A549 (cell line): ENCODE results near the gene GMPPB. TPM values are rescaled to one million over a fixed set of nuclear protein-coding genes. Genes with fewer than 3 reads are reported as not detected.

Experiments
- ATAC-seq, 2 experiments: fragments of 200-7000 bp in 1 of 2; fragments of >200 bp in 1 of 2; cut with Nextera tagmentation in 1 of 2; cut with Tn5 transposase in 1 of 2; 3 replicates each; pipeline versions ENCODE4 v1.8.0 to v1.9.1; 2018 to 2020; ENCODE audit warnings: mild to moderate bottlenecking in 1 of 2, moderate library complexity in 1 of 2
- CTCF ChIA-PET: fragments of 300-600 bp; sonication (Branson Sonifier 250); formaldehyde crosslinking; extraction: SDS; loops from one replicate; lab custom pipeline; 2021; ENCODE audit warnings: antibody characterized with exemption, inconsistent platforms; lab: Yijun Ruan, JAX
- POLR2A ChIA-PET: fragments of 350-600 bp; formaldehyde crosslinking; extraction: SDS; loops from one replicate; lab custom pipeline; 2021; ENCODE audit warnings: antibody characterized with exemption, inconsistent platforms; lab: Yijun Ruan, JAX
- DNase-seq, 2 experiments: peaks; one replicate each; pipeline versions ENCODE4 v3.0.0 to v3.0.0-alpha.2; 2011 to 2016; ENCODE audit warnings: low read depth in 1 of 2, low spot score in 1 of 2
- FAIRE-seq: peaks from 2 replicates; lab custom pipeline; 2011; peaks lifted over from hg19 to GRCh38; lab: Jason Lieb, UNC
- H3K27ac ChIP-seq, 2 experiments: fragments of >200 bp; sonication (Bioruptor Twin); formaldehyde crosslinking; 3 replicates each; pipeline ENCODE4 v1.5.1; 2016 to 2017
- H3K4me1 ChIP-seq: fragments of >200 bp; sonication (Bioruptor Twin); formaldehyde crosslinking; 3 replicates; pipeline ENCODE4 v1.6.1; 2016
- H3K4me2 ChIP-seq: fragments of >200 bp; sonication (Bioruptor Twin); formaldehyde crosslinking; 3 replicates; pipeline ENCODE4 v1.6.1; 2016
- H3K4me3 ChIP-seq: fragments of >200 bp; sonication (Bioruptor Twin); formaldehyde crosslinking; 3 replicates; pipeline ENCODE4 v1.5.1; 2016
- H3K9me3 ChIP-seq: fragments of >200 bp; sonication (Bioruptor Twin); formaldehyde crosslinking; 3 replicates; pipeline ENCODE4 v1.6.1; 2016
- EHF ChIP-seq: fragments of 250-450 bp; sonication (Bioruptor Pico); IDR thresholded peaks from 2 replicates; pipeline ENCODE4 v1.5.0; 2020; ENCODE audit warnings: mild to moderate bottlenecking
- HDAC2 ChIP-seq: fragments of 200-600 bp; sonication (generic); IDR thresholded peaks from 2 replicates; pipeline ENCODE4 v1.6.1; 2016
- HEYL ChIP-seq: fragments of 250-450 bp; sonication (Bioruptor Pico); IDR thresholded peaks from 2 replicates; pipeline ENCODE4 v1.8.0; 2021; ENCODE audit warnings: mild to moderate bottlenecking, moderate library complexity
- HOXA7 ChIP-seq: fragments of 250-450 bp; sonication (Bioruptor Pico); IDR thresholded peaks from 2 replicates; pipeline ENCODE4 v1.5.0; 2020; ENCODE audit warnings: mild to moderate bottlenecking, moderate library complexity
- HOXB13 ChIP-seq: fragments of 250-450 bp; sonication (Bioruptor Pico); IDR thresholded peaks from 2 replicates; pipeline ENCODE4 v1.5.0; 2020; ENCODE audit warnings: low read depth, mild to moderate bottlenecking, moderate library complexity
- HOXB5 ChIP-seq: fragments of 250-450 bp; sonication (Bioruptor Pico); IDR thresholded peaks from 2 replicates; pipeline ENCODE4 v1.5.0; 2020; ENCODE audit warnings: mild to moderate bottlenecking, moderate library complexity
- JUN ChIP-seq, 2 experiments: fragments of >200 bp; sonication (Bioruptor Twin); formaldehyde crosslinking; IDR thresholded peaks; 2 replicates in 1 of 2; 3 replicates in 1 of 2; pipeline ENCODE4 v1.6.1; 2016 to 2017
- JUNB ChIP-seq: fragments of >200 bp; sonication (Bioruptor Twin); formaldehyde crosslinking; IDR thresholded peaks from 2 replicates; pipeline ENCODE4 v1.6.1; 2016
- KDM1A ChIP-seq: fragments of 200-600 bp; sonication (generic); IDR thresholded peaks from 2 replicates; pipeline ENCODE4 v1.6.1; 2016; ENCODE audit warnings: low read depth, mild to moderate bottlenecking
- MAFK ChIP-seq: fragments of 450-650 bp; IDR thresholded peaks from 2 replicates; pipeline ENCODE4 v1.6.1; 2014; ENCODE audit not compliant: partially characterized antibody
- MAZ ChIP-seq: fragments of 150-350 bp; IDR thresholded peaks from 2 replicates; pipeline ENCODE4 v1.6.1; 2014; ENCODE audit warnings: antibody characterized with exemption, low read depth, low read length, borderline replicate concordance
- PHF8 ChIP-seq: fragments of 200-600 bp; sonication (generic); IDR thresholded peaks from 2 replicates; pipeline ENCODE4 v1.6.1; 2016; ENCODE audit warnings: low read depth, mild to moderate bottlenecking, antibody characterized with exemption, moderate library complexity, borderline replicate concordance
- RNF2 ChIP-seq: fragments of 200-600 bp; sonication (generic); IDR thresholded peaks from 2 replicates; pipeline ENCODE4 v1.6.1; 2016; ENCODE audit warnings: low read depth, mild to moderate bottlenecking, antibody characterized with exemption, moderate library complexity, borderline replicate concordance
- TFCP2L1 ChIP-seq: fragments of 250-450 bp; sonication (Bioruptor Pico); IDR thresholded peaks from 2 replicates; pipeline ENCODE4 v1.5.0; 2021; ENCODE audit warnings: mild to moderate bottlenecking
- ZC3H11A ChIP-seq: fragments of 450-650 bp; IDR thresholded peaks from 2 replicates; pipeline ENCODE4 v1.6.1; 2014; ENCODE audit warnings: antibody characterized with exemption, mild to moderate bottlenecking
- WGBS: methylation state at CpG from one replicate; pipeline ENCODE4 v1.1.6; 2017; ENCODE audit errors: missing lambda C conversion rate; 5-methylcytosine and 5-hydroxymethylcytosine counted together
- polyA plus RNA-seq, 4 experiments: library from polyadenylated mRNA; depleted of rRNA in 3 of 4; stranded (reverse); fragments of >200 nt; fragmentation: RNase III in 1 of 4; extraction: RNeasy Plus Mini Kit Qiagen cat#74134 plus additional on column Dnase treatment in 1 of 4; gene quantifications; 2 replicates in 3 of 4; 3 replicates in 1 of 4; pipeline ENCODE4 v1.2.3, GENCODE V29; 2011 to 2017
- TF ChIP-seq, protein P1 (sequence below): fragments of >200 bp; sonication (Bioruptor Twin); formaldehyde crosslinking; IDR thresholded peaks from 3 replicates; pipeline ENCODE4 v1.6.1; 2016
- TF ChIP-seq, protein P2 (sequence below): fragments of 450-650 bp; IDR thresholded peaks from 2 replicates; pipeline ENCODE4 v1.6.1; 2014; ENCODE audit warnings: antibody characterized with exemption
- TF ChIP-seq, protein P3 (sequence below): IDR thresholded peaks from 2 replicates; pipeline ENCODE4 v1.6.1; 2012; ENCODE audit warnings: low read depth, borderline replicate concordance
- TF ChIP-seq, protein P4 (sequence below): IDR thresholded peaks from 2 replicates; pipeline ENCODE4 v1.6.1; 2012

Gene GMPPB
- polyA plus RNA-seq, 2 of the 4 experiments (the other 2 are of a cell fraction), result 12.9 to 24.1 TPM

DNA sequence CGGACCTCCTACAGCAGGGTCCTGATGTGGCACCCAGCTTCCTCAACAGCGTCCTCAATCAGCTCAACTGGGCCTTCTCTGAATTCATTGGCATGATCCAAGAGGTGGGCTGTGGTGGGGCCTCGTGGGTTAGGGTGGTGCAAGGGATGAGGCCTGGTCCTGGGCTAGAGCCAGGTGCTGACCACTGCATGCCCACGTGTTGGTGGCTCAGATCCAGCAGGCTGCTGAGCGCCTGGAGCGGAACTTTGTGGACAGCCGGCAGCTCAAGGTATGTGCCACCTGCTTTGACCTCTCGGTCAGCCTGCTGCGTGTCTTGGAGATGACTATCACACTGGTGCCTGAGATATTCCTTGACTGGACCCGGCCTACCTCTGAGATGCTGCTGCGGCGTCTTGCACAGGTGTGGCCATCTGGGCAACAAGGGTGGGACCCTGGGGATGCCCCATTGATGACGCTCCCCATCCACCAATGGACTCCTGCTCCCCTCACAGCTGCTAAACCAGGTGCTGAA lies 8.1 kb downstream of the GMPPB start:
- ChIA-PET CTCF (interaction anchor here (0.9 to 1.7 kb wide), 2 partner anchors 12 to 123 kb away, joined by 3 to 7 read pairs; no protein-coding TSS in a partner anchor), POLR2A (no interaction called here)
- no peak overlapping the region for H3K4me3 ChIP-seq
- no peaks in the 10 kb centered on the region for H3K9me3 ChIP-seq
- WGBS, result 98% methylated on average over 7 of the region's 13 CpGs
- H3K4me2 ChIP-seq, result no peak overlapping the region
- no peaks in the 10 kb centered on the region for H3K4me1 ChIP-seq
- TF ChIP-seq ZC3H11A, result no peak
- no peak for TF ChIP-seq HOXA7 (CRISPR knock-in tag)
- no peak for TF ChIP-seq HDAC2
- TF ChIP-seq PHF8, result no peak
- TF ChIP-seq, protein P1, sequence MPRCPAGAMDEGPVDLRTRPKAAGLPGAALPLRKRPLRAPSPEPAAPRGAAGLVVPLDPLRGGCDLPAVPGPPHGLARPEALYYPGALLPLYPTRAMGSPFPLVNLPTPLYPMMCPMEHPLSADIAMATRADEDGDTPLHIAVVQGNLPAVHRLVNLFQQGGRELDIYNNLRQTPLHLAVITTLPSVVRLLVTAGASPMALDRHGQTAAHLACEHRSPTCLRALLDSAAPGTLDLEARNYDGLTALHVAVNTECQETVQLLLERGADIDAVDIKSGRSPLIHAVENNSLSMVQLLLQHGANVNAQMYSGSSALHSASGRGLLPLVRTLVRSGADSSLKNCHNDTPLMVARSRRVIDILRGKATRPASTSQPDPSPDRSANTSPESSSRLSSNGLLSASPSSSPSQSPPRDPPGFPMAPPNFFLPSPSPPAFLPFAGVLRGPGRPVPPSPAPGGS, result no peak
- TF ChIP-seq MAZ, result no peak
- no peak for TF ChIP-seq HOXB5 (CRISPR knock-in tag)
- TF ChIP-seq KDM1A, result no peak
- no peak for TF ChIP-seq JUN (IDR thresholded peaks at IDR 0.05)
- no peak for TF ChIP-seq MAFK
- TF ChIP-seq TFCP2L1 (CRISPR knock-in tag), result no peak
- TF ChIP-seq HEYL, result no peak
- no peak for TF ChIP-seq HOXB13 (CRISPR knock-in tag)
- TF ChIP-seq, protein P2, sequence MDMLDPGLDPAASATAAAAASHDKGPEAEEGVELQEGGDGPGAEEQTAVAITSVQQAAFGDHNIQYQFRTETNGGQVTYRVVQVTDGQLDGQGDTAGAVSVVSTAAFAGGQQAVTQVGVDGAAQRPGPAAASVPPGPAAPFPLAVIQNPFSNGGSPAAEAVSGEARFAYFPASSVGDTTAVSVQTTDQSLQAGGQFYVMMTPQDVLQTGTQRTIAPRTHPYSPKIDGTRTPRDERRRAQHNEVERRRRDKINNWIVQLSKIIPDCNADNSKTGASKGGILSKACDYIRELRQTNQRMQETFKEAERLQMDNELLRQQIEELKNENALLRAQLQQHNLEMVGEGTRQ, result no peak
- no peak for TF ChIP-seq EHF
- TF ChIP-seq JUNB, result no peak
- TF ChIP-seq RNF2, result no peak
- TF ChIP-seq, protein P3, sequence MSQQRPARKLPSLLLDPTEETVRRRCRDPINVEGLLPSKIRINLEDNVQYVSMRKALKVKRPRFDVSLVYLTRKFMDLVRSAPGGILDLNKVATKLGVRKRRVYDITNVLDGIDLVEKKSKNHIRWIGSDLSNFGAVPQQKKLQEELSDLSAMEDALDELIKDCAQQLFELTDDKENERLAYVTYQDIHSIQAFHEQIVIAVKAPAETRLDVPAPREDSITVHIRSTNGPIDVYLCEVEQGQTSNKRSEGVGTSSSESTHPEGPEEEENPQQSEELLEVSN, result no peak
- no peak overlapping the region for H3K27ac ChIP-seq
- ATAC-seq (no peak), DNase-seq (no peak), FAIRE-seq (no peak)

DNA sequence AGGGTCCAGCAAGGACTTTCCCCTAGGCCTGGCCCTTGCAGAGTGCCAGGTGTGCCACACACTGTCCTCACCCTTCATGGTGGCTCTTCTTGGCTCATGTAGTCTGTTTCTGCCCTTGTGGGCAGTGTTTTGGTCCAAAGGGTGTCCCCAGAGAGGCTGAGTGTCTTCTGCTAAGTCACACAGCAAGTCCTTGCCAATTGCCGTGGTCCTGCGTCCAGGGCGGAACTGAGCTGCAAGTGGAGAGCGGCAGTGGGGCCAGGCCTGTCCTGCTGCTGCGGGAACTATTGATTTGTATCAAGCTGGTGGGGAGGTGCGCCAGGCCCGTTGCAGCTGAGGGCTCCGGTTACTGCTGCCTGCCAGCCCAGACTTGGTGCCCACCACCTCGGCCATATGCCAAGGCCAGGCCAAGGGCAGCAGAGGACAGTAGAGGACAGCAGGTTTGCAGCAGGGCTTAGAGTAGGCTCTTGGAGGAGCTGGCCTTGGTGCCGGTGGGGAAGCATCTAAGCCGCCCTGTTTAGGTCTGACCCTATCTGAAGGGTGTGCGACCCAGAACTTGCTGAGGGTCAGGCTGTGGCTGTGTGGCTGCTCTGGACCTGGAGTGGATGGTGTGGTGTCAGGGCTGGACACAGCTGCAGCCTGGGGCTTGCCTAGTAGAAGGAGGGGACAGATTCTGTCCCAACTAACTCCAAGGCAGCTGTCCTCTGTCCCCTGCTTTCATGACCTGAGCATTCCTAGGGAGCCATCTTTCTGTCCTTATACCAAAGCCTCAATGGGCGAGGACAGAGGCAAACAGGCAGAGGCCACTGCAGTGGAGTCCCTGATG lies 8.8 kb downstream of the GMPPB start:
- H3K27ac ChIP-seq, result no peak overlapping the region
- DNase-seq, result no peak
- TF ChIP-seq, protein P1, result no peak
- TF ChIP-seq ZC3H11A (no peak), EHF (no peak), PHF8 (no peak)
- TF ChIP-seq, protein P4, sequence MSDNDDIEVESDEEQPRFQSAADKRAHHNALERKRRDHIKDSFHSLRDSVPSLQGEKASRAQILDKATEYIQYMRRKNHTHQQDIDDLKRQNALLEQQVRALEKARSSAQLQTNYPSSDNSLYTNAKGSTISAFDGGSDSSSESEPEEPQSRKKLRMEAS, result no peak
- TF ChIP-seq, protein P3, result no peak
- no peak for FAIRE-seq
- ATAC-seq, result no peak
- ChIA-PET POLR2A (no interaction called here), CTCF (interaction anchor here (0.9 to 1.8 kb wide), 3 partner anchors 11 to 124 kb away, joined by 3 to 7 read pairs (median 5); no protein-coding TSS in a partner anchor)
- no peak overlapping the region for H3K4me2 ChIP-seq
- WGBS, result 100% methylated on average over 1 of the region's 13 CpGs
- H3K9me3 ChIP-seq, result no peaks in the 10 kb centered on the region
- H3K4me3 ChIP-seq, result no peak overlapping the region
- no peaks in the 10 kb centered on the region for H3K4me1 ChIP-seq
